Measurements from ENCODE around the gene FHL2. TPM values are rescaled to one million over a fixed set of nuclear protein-coding genes. Genes with fewer than 3 reads are reported as not detected.

Gene FHL2
- polyA plus RNA-seq, 3 donors = 0.03 TPM; not detected in 1

DNA sequence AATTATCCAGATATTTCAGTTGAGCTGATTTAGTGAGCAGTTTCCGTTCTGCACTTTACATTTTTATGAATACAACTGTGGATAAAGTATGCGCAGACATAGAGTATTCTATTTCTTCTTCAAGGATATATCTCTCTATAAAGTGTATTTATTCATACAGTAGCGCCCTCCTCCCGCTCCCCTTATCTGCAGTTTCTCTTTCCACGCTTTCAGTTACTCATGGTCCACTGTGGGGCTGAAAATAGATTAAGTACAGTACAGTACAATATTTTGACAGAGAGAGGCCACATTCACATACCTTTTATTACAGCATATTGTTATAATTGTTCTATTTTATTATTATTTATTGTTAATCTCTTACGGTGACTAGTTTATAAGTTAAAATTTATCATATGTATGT lies 19.7 kb upstream of the FHL2 start:
- TF ChIP-seq, protein P1, sequence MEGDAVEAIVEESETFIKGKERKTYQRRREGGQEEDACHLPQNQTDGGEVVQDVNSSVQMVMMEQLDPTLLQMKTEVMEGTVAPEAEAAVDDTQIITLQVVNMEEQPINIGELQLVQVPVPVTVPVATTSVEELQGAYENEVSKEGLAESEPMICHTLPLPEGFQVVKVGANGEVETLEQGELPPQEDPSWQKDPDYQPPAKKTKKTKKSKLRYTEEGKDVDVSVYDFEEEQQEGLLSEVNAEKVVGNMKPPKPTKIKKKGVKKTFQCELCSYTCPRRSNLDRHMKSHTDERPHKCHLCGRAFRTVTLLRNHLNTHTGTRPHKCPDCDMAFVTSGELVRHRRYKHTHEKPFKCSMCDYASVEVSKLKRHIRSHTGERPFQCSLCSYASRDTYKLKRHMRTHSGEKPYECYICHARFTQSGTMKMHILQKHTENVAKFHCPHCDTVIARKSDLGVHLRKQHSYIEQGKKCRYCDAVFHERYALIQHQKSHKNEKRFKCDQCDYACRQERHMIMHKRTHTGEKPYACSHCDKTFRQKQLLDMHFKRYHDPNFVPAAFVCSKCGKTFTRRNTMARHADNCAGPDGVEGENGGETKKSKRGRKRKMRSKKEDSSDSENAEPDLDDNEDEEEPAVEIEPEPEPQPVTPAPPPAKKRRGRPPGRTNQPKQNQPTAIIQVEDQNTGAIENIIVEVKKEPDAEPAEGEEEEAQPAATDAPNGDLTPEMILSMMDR (IDR thresholded peaks at IDR 0.05) = no peak

DNA sequence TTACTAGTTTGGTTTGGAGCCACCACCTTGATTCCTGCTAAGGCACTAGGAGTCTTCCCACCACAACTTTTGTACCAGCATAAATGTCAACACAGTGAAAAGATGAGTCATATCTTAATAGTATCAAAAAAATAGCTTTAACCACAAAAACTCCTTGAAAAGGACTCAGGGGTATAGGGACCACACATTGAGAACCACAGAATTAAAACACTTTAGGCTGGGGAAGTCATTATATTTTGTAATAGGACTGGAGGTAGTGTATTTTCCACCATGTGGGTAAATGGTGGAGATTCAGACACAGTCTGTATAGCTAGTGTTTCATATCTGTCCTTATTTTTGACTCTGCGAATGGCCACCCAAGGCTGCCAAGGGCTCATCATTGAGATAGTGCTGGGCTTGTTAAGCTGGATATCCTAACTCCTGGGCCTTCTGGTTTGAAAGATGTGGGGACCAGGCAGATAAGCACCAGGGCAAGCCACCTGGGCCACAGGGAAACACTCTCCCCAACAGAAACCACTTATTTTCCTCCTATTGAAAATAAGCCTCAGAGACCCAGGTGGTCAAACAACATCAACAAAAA lies 19.1 kb upstream of the FHL2 start:
- no peak overlapping the region for H3K27ac Mint-ChIP-seq
- Histone ChIP-seq H2AFZ (ENCODE audit: insufficient read depth, low read depth, low read length, poor library complexity, severe bottlenecking) (no peak overlapping the region), H3K36me3 (replicated peaks in 1 of 2; ENCODE audit: control insufficient read depth in 1 of 2, insufficient read depth in 2 of 2, low read length in 2 of 2) (no peaks in the 10 kb centered on the region), H3K27me3 (ENCODE audit: control insufficient read depth in 2 of 2, insufficient read depth in 2 of 2, low read length in 2 of 2) (no peaks in the 10 kb centered on the region), H4K20me1 (ENCODE audit: insufficient read depth, low read length) (no peaks in the 10 kb centered on the region), H3K4me1 (ENCODE audit: control insufficient read depth in 1 of 2, insufficient read depth in 2 of 2, low read length in 2 of 2) (no peaks in the 10 kb centered on the region), H3K9me3 (replicated peaks in 1 of 2; ENCODE audit: control insufficient read depth in 1 of 2, insufficient read depth in 1 of 2, low read length in 2 of 2) (no peaks in the 10 kb centered on the region), H3K9ac (ENCODE audit: insufficient read depth, low read length, poor library complexity, severe bottlenecking) (no peak overlapping the region), H3K79me2 (ENCODE audit: insufficient read depth, low read length) (no peaks in the 10 kb centered on the region), H3K4me2 (replicated peaks; ENCODE audit: extremely low read depth, low read length, poor library complexity, severe bottlenecking) (no peak overlapping the region), H3K4me3 (replicated peaks in 1 of 3; ENCODE audit: low read depth in 2 of 3, low read length in 3 of 3) (no peak overlapping the region), H3K27ac (ENCODE audit: low read depth in 1 of 2, low read length in 2 of 2) (no peak overlapping the region)
- H3K4me3 Mint-ChIP-seq = no peak overlapping the region
- 100% methylated on average over 1 of the region's 1 CpG for WGBS (ENCODE audit: insufficient coverage)
- peaks cover 5 to 8% (median 6%) of the 10 kb centered on the region in 3 donors for H3K27me3 Mint-ChIP-seq (ENCODE audit: low read depth in 3 of 3)
- no peaks in the 10 kb centered on the region for H3K36me3 Mint-ChIP-seq
- no peak for DNase-seq
- intact Hi-C loops (cut with micrococcal nuclease) = no loop called here
- TF ChIP-seq, protein P1 (IDR thresholded peaks at IDR 0.05) = no peak
- peaks cover 0 to 4% (median 3%) of the 10 kb centered on the region in 7 donors for H3K9me3 Mint-ChIP-seq
- peaks cover 4% of the 10 kb centered on the region for H3K4me1 Mint-ChIP-seq

More for the DNA sequence above, 19.7 kb upstream of the FHL2 start:
- H3K36me3 ChIP-seq (replicated peaks in 1 of 2; ENCODE audit: control insufficient read depth in 1 of 2, insufficient read depth in 2 of 2, low read length in 2 of 2) = no peaks in the 10 kb centered on the region
- no CpG with 5 or more reads among the region's 6 CpGs for WGBS (ENCODE audit: insufficient coverage)
- H3K9ac ChIP-seq (ENCODE audit: insufficient read depth, low read length, poor library complexity, severe bottlenecking) = no peak overlapping the region
- no peaks in the 10 kb centered on the region for H3K9me3 ChIP-seq (replicated peaks in 1 of 2; ENCODE audit: control insufficient read depth in 1 of 2, insufficient read depth in 1 of 2, low read length in 2 of 2)
- no peaks in the 10 kb centered on the region for H4K20me1 ChIP-seq (ENCODE audit: insufficient read depth, low read length)
- no peak overlapping the region for H2AFZ ChIP-seq (ENCODE audit: insufficient read depth, low read depth, low read length, poor library complexity, severe bottlenecking)
- intact Hi-C loops (cut with micrococcal nuclease) = no loop called here
- no peak overlapping the region for H3K27ac ChIP-seq (ENCODE audit: low read depth in 1 of 2, low read length in 2 of 2)
- no peak for DNase-seq
- H3K36me3 Mint-ChIP-seq = no peaks in the 10 kb centered on the region
- no peak overlapping the region for H3K4me3 Mint-ChIP-seq
- H3K9me3 Mint-ChIP-seq = peaks cover 0 to 6% (median 4%) of the 10 kb centered on the region in 7 donors
- H3K27me3 Mint-ChIP-seq (ENCODE audit: low read depth in 3 of 3) = peaks cover 6 to 8% (median 6%) of the 10 kb centered on the region in 3 donors
- H3K27ac Mint-ChIP-seq = no peak overlapping the region
- no peaks in the 10 kb centered on the region for H3K4me1 ChIP-seq (ENCODE audit: control insufficient read depth in 1 of 2, insufficient read depth in 2 of 2, low read length in 2 of 2)
- no peaks in the 10 kb centered on the region for H3K27me3 ChIP-seq (ENCODE audit: control insufficient read depth in 2 of 2, insufficient read depth in 2 of 2, low read length in 2 of 2)
- H3K79me2 ChIP-seq (ENCODE audit: insufficient read depth, low read length) = no peaks in the 10 kb centered on the region
- H3K4me3 ChIP-seq (replicated peaks in 1 of 3; ENCODE audit: low read depth in 2 of 3, low read length in 3 of 3) = no peak overlapping the region
- H3K4me2 ChIP-seq (replicated peaks; ENCODE audit: extremely low read depth, low read length, poor library complexity, severe bottlenecking) = no peak overlapping the region
- peaks cover 1% of the 10 kb centered on the region for H3K4me1 Mint-ChIP-seq
